OCI-LY7 (cell line): ENCODE data around the gene ITIH3. TPM values are rescaled to one million over a fixed set of nuclear protein-coding genes. Genes with fewer than 3 reads are reported as not detected.

Experiments used
- BruUV-seq: library from RNA; stranded (reverse); fragments of 400-500 nt; replicated peaks from 2 replicates; lab custom pipeline; 2021; lab: Mats Ljungman, UMichigan
- CTCF ChIA-PET: fragments of 300-600 bp; sonication (Branson Sonifier 250); formaldehyde crosslinking; loops from one replicate; lab custom pipeline; 2022; ENCODE audit warnings: antibody characterized with exemption; ENCODE audit not compliant: unreplicated experiment; lab: Charles Lee
- POLR2A ChIA-PET: fragments of 300-600 bp; sonication (Branson Sonifier 250); formaldehyde crosslinking; loops from one replicate; lab custom pipeline; 2022; ENCODE audit warnings: antibody characterized with exemption; lab: Charles Lee
- DNase-seq: peaks from one replicate; pipeline ENCODE4 v3.0.0-alpha.2; 2015; ENCODE audit warnings: low spot score
- H2AFZ ChIP-seq: fragments of 200-600 bp; sonication (generic), shearing (Covaris generic); 2 replicates; pipeline ENCODE4 v1.6.1; 2014; ENCODE audit warnings: mild to moderate bottlenecking, antibody characterized with exemption, low read length, moderate library complexity
- H3K27ac ChIP-seq: fragments of 200-600 bp; sonication (generic); 2 replicates; pipeline ENCODE4 v1.5.1; 2014; ENCODE audit warnings: mixed run types, low read depth, mild to moderate bottlenecking, moderate library complexity, low read length, inconsistent platforms; ENCODE audit not compliant: poor library complexity, severe bottlenecking
- H3K36me3 ChIP-seq: fragments of 200-600 bp; sonication (generic); 2 replicates; pipeline ENCODE4 v1.6.1; 2014; ENCODE audit warnings: mild to moderate bottlenecking, antibody characterized with exemption, low read length, moderate library complexity, mixed read lengths; ENCODE audit not compliant: insufficient read depth
- H3K4me1 ChIP-seq: fragments of 200-600 bp; sonication (generic); 2 replicates; pipeline ENCODE4 v1.5.1; 2014; ENCODE audit warnings: mild to moderate bottlenecking, low read length; ENCODE audit not compliant: insufficient read depth, poor library complexity, severe bottlenecking
- H3K4me2 ChIP-seq: fragments of 200-600 bp; sonication (generic); 2 replicates; pipeline ENCODE4 v1.6.1; 2014; ENCODE audit warnings: mild to moderate bottlenecking, low read length
- H3K4me3 ChIP-seq: fragments of 200-600 bp; sonication (generic); 2 replicates; pipeline ENCODE4 v1.5.1; 2014; ENCODE audit warnings: mild to moderate bottlenecking, low read depth, low read length; ENCODE audit not compliant: poor library complexity, severe bottlenecking
- H3K79me2 ChIP-seq: fragments of 200-600 bp; sonication (generic); 2 replicates; pipeline ENCODE4 v1.6.1; 2016; ENCODE audit warnings: low read depth, mild to moderate bottlenecking, low read length, moderate library complexity, mixed read lengths; ENCODE audit not compliant: insufficient read depth
- H3K9me2 ChIP-seq: fragments of 200-600 bp; sonication (generic); 2 replicates; pipeline ENCODE4 v1.6.1; 2016; ENCODE audit warnings: mild to moderate bottlenecking, low read length, mixed read lengths; ENCODE audit not compliant: insufficient read depth
- H3K9me3 ChIP-seq: fragments of 200-600 bp; sonication (generic); 2 replicates; pipeline ENCODE4 v1.6.1; 2014; ENCODE audit warnings: mild to moderate bottlenecking, mixed run types, low read length, mixed read lengths
- H4K20me1 ChIP-seq: fragments of 200-600 bp; sonication (generic); 2 replicates; pipeline ENCODE4 v1.6.1; 2014; ENCODE audit warnings: mild to moderate bottlenecking, antibody characterized with exemption, low read length, moderate library complexity, mixed read lengths; ENCODE audit not compliant: insufficient read depth
- CTCF ChIP-seq: fragments of 200-600 bp; sonication (generic); conservative IDR thresholded peaks from 2 replicates; pipeline ENCODE4 v1.5.1; 2014; ENCODE audit warnings: mild to moderate bottlenecking, antibody characterized with exemption, low read length, moderate library complexity, mixed read lengths
- EZH2phosphoT487 ChIP-seq: fragments of 200-600 bp; sonication (generic); IDR thresholded peaks from 2 replicates; pipeline ENCODE4 v1.6.1; 2018; ENCODE audit warnings: low read depth, borderline replicate concordance, mild to moderate bottlenecking, mixed run types, antibody characterized with exemption, low read length, moderate library complexity, mixed read lengths
- intact Hi-C: fragments of 100-400 bp; cut with micrococcal nuclease; formaldehyde crosslinking; loops from one replicate; pipeline ENCODE4 v1.10.0; 2022; ENCODE audit not compliant: unreplicated experiment
- total RNA-seq, 2 experiments: library from RNA; depleted of rRNA in 1 of 2; stranded (reverse); fragments of >200 nt in 1 of 2; shearing (Covaris generic) in 1 of 2; gene quantifications; 2 replicates each; pipeline ENCODE4 v1.2.3, GENCODE V29; 2014 to 2022

Gene ITIH3
- total RNA-seq, 2 experiments from 2014 or later: not detected

GRCh38 chr3:52831500-52832301, 37.1 kb downstream of the ITIH3 start:
- TF ChIP-seq CTCF (no peak), EZH2phosphoT487 (no peak)
- no TSS peak for BruUV-seq
- DNase-seq: no peak
- H3K4me2 ChIP-seq: no peak overlapping the region
- intact Hi-C loops: no loop called here
- H3K36me3 ChIP-seq: no peaks in the 10 kb centered on the region
- no peak overlapping the region for H2AFZ ChIP-seq
- H4K20me1 ChIP-seq: no peaks in the 10 kb centered on the region
- H3K79me2 ChIP-seq: no peaks in the 10 kb centered on the region
- no peak overlapping the region for H3K4me3 ChIP-seq
- no peaks in the 10 kb centered on the region for H3K4me1 ChIP-seq
- no peaks in the 10 kb centered on the region for H3K9me3 ChIP-seq
- H3K27ac ChIP-seq: no peak overlapping the region
- POLR2A ChIA-PET: no interaction called here
- CTCF ChIA-PET: no interaction called here
- H3K9me2 ChIP-seq: no peaks in the 10 kb centered on the region

GRCh38 chr3:52833202-52833601, 38.6 kb downstream of the ITIH3 start:
- ChIA-PET POLR2A (no interaction called here), CTCF (no interaction called here)
- Histone ChIP-seq H4K20me1 (no peaks in the 10 kb centered on the region), H3K9me2 (no peaks in the 10 kb centered on the region), H2AFZ (no peak overlapping the region), H3K4me1 (no peaks in the 10 kb centered on the region), H3K27ac (no peak overlapping the region), H3K79me2 (no peaks in the 10 kb centered on the region), H3K9me3 (no peaks in the 10 kb centered on the region), H3K36me3 (no peaks in the 10 kb centered on the region), H3K4me2 (no peak overlapping the region), H3K4me3 (no peak overlapping the region)
- intact Hi-C loops: no loop called here
- no TSS peak for BruUV-seq
- no peak for TF ChIP-seq EZH2phosphoT487
- TF ChIP-seq CTCF: no peak
- no peak for DNase-seq

GRCh38 chr3:52834871-52835501, 40.4 kb downstream of the ITIH3 start, which contains the start of gene MUSTN1:
Gene MUSTN1, minus strand, starts transcription at chr3:52835019. Its CDS starts 71 bp downstream, at chr3:52834948.
- no peak within 1 kb of the TSS for H2AFZ ChIP-seq
- TF ChIP-seq CTCF (no peak), EZH2phosphoT487 (no peak)
- no peaks in the 10 kb centered on the region for H3K79me2 ChIP-seq
- no peak within 1 kb of the TSS for H3K4me2 ChIP-seq
- POLR2A ChIA-PET: no interaction called here
- no peaks in the 10 kb centered on the region for H3K36me3 ChIP-seq
- BruUV-seq: no TSS peak
- H3K4me3 ChIP-seq: no peak within 1 kb of the TSS
- H3K9me3 ChIP-seq: no peaks in the 10 kb centered on the region
- DNase-seq: no peak
- no peak within 1 kb of the TSS for H3K27ac ChIP-seq
- CTCF ChIA-PET: no interaction called here
- H3K9me2 ChIP-seq: no peaks in the 10 kb centered on the region
- no peaks in the 10 kb centered on the region for H3K4me1 ChIP-seq
- H4K20me1 ChIP-seq: no peaks in the 10 kb centered on the region
- intact Hi-C loops: no loop called here
